Calu3 (cell line): Measurements from ENCODE around the gene RAI1. TPM values are rescaled to one million over a fixed set of nuclear protein-coding genes. Genes with fewer than 3 reads are reported as not detected.

ENCODE experiments used
- BruUV-seq: library from RNA; stranded (reverse); fragments of 400-500 nt; replicated peaks from 2 replicates; lab custom pipeline; 2021; lab: Mats Ljungman, UMichigan
- CTCF ChIA-PET: fragments of 300-600 bp; sonication (Branson Sonifier 250); formaldehyde crosslinking; loops from one replicate; lab custom pipeline; 2022; ENCODE audit warnings: antibody characterized with exemption; lab: Charles Lee
- DNase-seq: peaks from one replicate; pipeline ENCODE4 v3.0.0; 2022
- H3K27ac Mint-ChIP-seq: one replicate; pipeline ENCODE4 v1.8.0; 2022; ENCODE audit warnings: mixed read lengths; ENCODE audit not compliant: unreplicated experiment
- H3K27me3 Mint-ChIP-seq: one replicate; pipeline ENCODE4 v1.8.0; 2022; ENCODE audit warnings: mixed read lengths; ENCODE audit not compliant: unreplicated experiment
- H3K36me3 Mint-ChIP-seq: one replicate; pipeline ENCODE4 v1.8.0; 2022; ENCODE audit warnings: mild to moderate bottlenecking, moderate library complexity, mixed read lengths; ENCODE audit not compliant: insufficient read depth, unreplicated experiment
- H3K4me1 Mint-ChIP-seq: one replicate; pipeline ENCODE4 v1.8.0; 2022; ENCODE audit warnings: mild to moderate bottlenecking, low read depth, mixed read lengths; ENCODE audit not compliant: unreplicated experiment
- H3K4me3 Mint-ChIP-seq: one replicate; pipeline ENCODE4 v1.8.0; 2022; ENCODE audit warnings: mild to moderate bottlenecking, low read depth, moderate library complexity, mixed read lengths; ENCODE audit not compliant: unreplicated experiment
- H3K9me3 Mint-ChIP-seq: one replicate; pipeline ENCODE4 v1.8.0; 2022; ENCODE audit warnings: low read depth, mixed read lengths; ENCODE audit not compliant: unreplicated experiment
- CTCF ChIP-seq: fragments of 200-600 bp; IDR thresholded peaks from one replicate; pipeline ENCODE4 v1.8.0; 2022; ENCODE audit warnings: antibody characterized with exemption; ENCODE audit not compliant: unreplicated experiment
- intact Hi-C: fragments of 100-400 bp; cut with micrococcal nuclease; formaldehyde crosslinking; loops from one replicate; pipeline ENCODE4 v1.10.0; 2022; ENCODE audit not compliant: unreplicated experiment
- total RNA-seq: library from RNA; stranded (reverse); gene quantifications from 2 replicates; pipeline ENCODE4 v1.2.3, GENCODE V29; 2022

Gene RAI1
- total RNA-seq, 1 experiment from 2014 or later = 38.0 TPM

- no peaks in the 10 kb centered on the region for H3K9me3 Mint-ChIP-seq
- H3K4me1 Mint-ChIP-seq = peaks cover 61% of the 10 kb centered on the region
- CTCF ChIA-PET = no interaction called here
- no TSS peak for BruUV-seq
- no peak overlapping the region for H3K27ac Mint-ChIP-seq
- no peaks in the 10 kb centered on the region for H3K27me3 Mint-ChIP-seq
- no peak for TF ChIP-seq CTCF
- intact Hi-C loops = no loop called here
- DNase-seq = no peak
- peaks cover 59% of the 10 kb centered on the region for H3K36me3 Mint-ChIP-seq
- H3K4me3 Mint-ChIP-seq = no peak overlapping the region
These were observed 149.0 kb downstream of the RAI1 start for GRCh38 chr17:17830269-17830567.

- Mint-ChIP-seq H3K9me3 (no peaks in the 10 kb centered on the region), H3K27ac (no peak overlapping the region), H3K4me1 (peaks cover 58% of the 10 kb centered on the region), H3K4me3 (no peak overlapping the region), H3K27me3 (no peaks in the 10 kb centered on the region), H3K36me3 (peaks cover 57% of the 10 kb centered on the region)
- BruUV-seq = no TSS peak
- TF ChIP-seq CTCF = no peak
- DNase-seq = no peak
- CTCF ChIA-PET = no interaction called here
- intact Hi-C loops = no loop called here
These were observed 149.5 kb downstream of the RAI1 start for GRCh38 chr17:17830740-17831207.

- CTCF ChIA-PET = no interaction called here
- intact Hi-C loops = no loop called here
- no peaks in the 10 kb centered on the region for H3K9me3 Mint-ChIP-seq
- no peaks in the 10 kb centered on the region for H3K27me3 Mint-ChIP-seq
- H3K4me1 Mint-ChIP-seq = peaks cover 52% of the 10 kb centered on the region
- H3K36me3 Mint-ChIP-seq = peaks cover 57% of the 10 kb centered on the region
- no peak for DNase-seq
- TF ChIP-seq CTCF = no peak
- no peak overlapping the region for H3K4me3 Mint-ChIP-seq
- no TSS peak for BruUV-seq
- H3K27ac Mint-ChIP-seq = no peak overlapping the region
These were observed 150.2 kb downstream of the RAI1 start for GRCh38 chr17:17831208-17832031.

GRCh38 chr17:17832032-17832363 lies 150.7 kb downstream of the RAI1 start:
- CTCF ChIA-PET = no interaction called here
- TF ChIP-seq CTCF = no peak
- Mint-ChIP-seq H3K9me3 (no peaks in the 10 kb centered on the region), H3K4me3 (no peak overlapping the region), H3K36me3 (peaks cover 57% of the 10 kb centered on the region), H3K27me3 (no peaks in the 10 kb centered on the region), H3K4me1 (peaks cover 46% of the 10 kb centered on the region), H3K27ac (no peak overlapping the region)
- intact Hi-C loops = no loop called here
- no peak for DNase-seq
- BruUV-seq = no TSS peak
